IMR-90 (cell line): ENCODE measurements around the gene FBXL19. TPM values are rescaled to one million over a fixed set of nuclear protein-coding genes. Genes with fewer than 3 reads are reported as not detected.

Experiments used
- ATAC-seq: fragments of 200-7000 bp; cut with Tn5 transposase; 2 replicates; pipeline ENCODE4 v1.9.1; 2020; ENCODE audit warnings: low read depth, mild to moderate bottlenecking, moderate library complexity
- BruUV-seq: library from RNA; stranded (reverse); fragments of 400-500 nt; replicated peaks from 2 replicates; lab custom pipeline; 2021; lab: Mats Ljungman, UMichigan
- CTCF ChIA-PET: fragments of 300-600 bp; formaldehyde crosslinking; extraction: SDS; loops from one replicate; lab custom pipeline; 2021; ENCODE audit warnings: antibody characterized with exemption; lab: Yijun Ruan, JAX
- POLR2A ChIA-PET: fragments of 300-600 bp; sonication (Branson Sonifier 250); formaldehyde crosslinking; loops from one replicate; lab custom pipeline; 2022; ENCODE audit warnings: antibody characterized with exemption; ENCODE audit not compliant: unreplicated experiment; lab: Charles Lee
- DNase-seq: peaks from one replicate; pipeline ENCODE4 v3.0.0; 2013
- H2AFZ ChIP-seq: replicated peaks from 2 replicates; pipeline ENCODE3; 2013; ENCODE audit warnings: low read length, mild to moderate bottlenecking; ENCODE audit not compliant: poor library complexity
- H2AK5ac ChIP-seq: 2 replicates; pipeline ENCODE4 v1.6.1; 2013; ENCODE audit warnings: low read depth, low read length, inconsistent platforms
- H2AK9ac ChIP-seq: replicated peaks from 2 replicates; pipeline ENCODE3; 2013; ENCODE audit warnings: mild to moderate bottlenecking, low read depth, low read length, moderate library complexity; ENCODE audit not compliant: poor library complexity
- H2BK120ac ChIP-seq: 2 replicates; pipeline ENCODE4 v1.6.1; 2013; ENCODE audit warnings: low read depth, low read length, inconsistent platforms
- H2BK15ac ChIP-seq: 3 replicates; pipeline ENCODE4 v1.6.1; 2013; ENCODE audit warnings: low read depth, low read length, inconsistent platforms
- H2BK20ac ChIP-seq: 2 replicates; pipeline ENCODE4 v1.6.1; 2013; ENCODE audit warnings: low read depth, mild to moderate bottlenecking, inconsistent platforms, low read length, moderate library complexity
- H2BK5ac ChIP-seq: 2 replicates; pipeline ENCODE4 v1.6.1; 2013; ENCODE audit warnings: mild to moderate bottlenecking, low read depth, low read length, inconsistent platforms; ENCODE audit not compliant: poor library complexity, severe bottlenecking
- H3K14ac ChIP-seq: replicated peaks from 2 replicates; pipeline ENCODE4 v1.6.1; 2013; ENCODE audit warnings: low read depth, low read length, inconsistent platforms
- H3K18ac ChIP-seq: 2 replicates; pipeline ENCODE4 v1.6.1; 2013; ENCODE audit warnings: low read depth, low read length, control low read depth
- H3K23ac ChIP-seq: 2 replicates; pipeline ENCODE4 v1.6.1; 2013; ENCODE audit warnings: low read depth, low read length, inconsistent platforms
- H3K27ac ChIP-seq: 2 replicates; pipeline ENCODE4 v1.5.1; 2013; ENCODE audit warnings: mild to moderate bottlenecking, control low read depth, low read length; ENCODE audit not compliant: insufficient read depth
- H3K27me3 ChIP-seq: 2 replicates; pipeline ENCODE4 v1.6.1; 2013; ENCODE audit warnings: low read length; ENCODE audit not compliant: control insufficient read depth, insufficient read depth
- H3K36me3 ChIP-seq: 2 replicates; pipeline ENCODE4 v1.6.1; 2013; ENCODE audit warnings: low read length, mixed read lengths; ENCODE audit not compliant: control insufficient read depth, insufficient read depth
- H3K4ac ChIP-seq: 2 replicates; pipeline ENCODE4 v1.6.1; 2013; ENCODE audit warnings: low read depth, low read length, inconsistent platforms
- H3K4me1 ChIP-seq: 2 replicates; pipeline ENCODE4 v1.6.1; 2013; ENCODE audit warnings: low read length, mixed read lengths; ENCODE audit not compliant: control insufficient read depth, insufficient read depth
- H3K4me2 ChIP-seq: 2 replicates; pipeline ENCODE4 v1.6.1; 2013; ENCODE audit warnings: low read depth, mild to moderate bottlenecking, control low read depth, low read length, moderate library complexity
- H3K4me3 ChIP-seq: 2 replicates; pipeline ENCODE4 v1.5.1; 2013; ENCODE audit warnings: low read depth, mild to moderate bottlenecking, control low read depth, low read length, moderate library complexity; ENCODE audit not compliant: insufficient read depth
- H3K56ac ChIP-seq: 2 replicates; pipeline ENCODE4 v1.6.1; 2013; ENCODE audit warnings: low read length, inconsistent platforms; ENCODE audit not compliant: insufficient read depth; ENCODE audit errors: extremely low read depth
- H3K79me1 ChIP-seq, 2 experiments: 2 replicates each; pipeline ENCODE4 v1.6.1; 2013; ENCODE audit warnings: low read length in 2 of 2, inconsistent platforms in 1 of 2, low read depth in 1 of 2
- H3K9ac ChIP-seq: 2 replicates; pipeline ENCODE4 v1.6.1; 2013; ENCODE audit warnings: low read depth, low read length, control low read depth
- H3K9me1 ChIP-seq: 2 replicates; pipeline ENCODE4 v1.6.1; 2013; ENCODE audit warnings: low read length, inconsistent platforms; ENCODE audit not compliant: insufficient read depth
- H3K9me3 ChIP-seq: 2 replicates; pipeline ENCODE4 v1.6.1; 2013; ENCODE audit warnings: low read length; ENCODE audit not compliant: control insufficient read depth, insufficient read depth
- H4K20me1 ChIP-seq: 2 replicates; pipeline ENCODE4 v1.6.1; 2013; ENCODE audit warnings: low read length, inconsistent platforms; ENCODE audit not compliant: insufficient read depth
- H4K5ac ChIP-seq: 2 replicates; pipeline ENCODE4 v1.6.1; 2013; ENCODE audit warnings: mild to moderate bottlenecking, low read depth, low read length, control low read depth
- H4K8ac ChIP-seq, 2 experiments: 2 replicates each; pipeline ENCODE4 v1.6.1; 2013; ENCODE audit warnings: low read depth in 2 of 2, low read length in 2 of 2, control low read depth in 1 of 2, inconsistent platforms in 1 of 2
- H4K91ac ChIP-seq: 2 replicates; pipeline ENCODE4 v1.6.1; 2013; ENCODE audit warnings: low read depth, low read length, inconsistent platforms; ENCODE audit not compliant: insufficient read depth
- BHLHE40 ChIP-seq: fragments of 150-350 bp; IDR thresholded peaks from 2 replicates; pipeline ENCODE4 v1.6.1; 2016; ENCODE audit warnings: mild to moderate bottlenecking, low read depth, low read length
- CEBPB ChIP-seq: IDR thresholded peaks from 2 replicates; pipeline ENCODE4 v1.6.1; 2012; ENCODE audit warnings: low read depth, low read length, improper control_type of control experiment
- CHD1 ChIP-seq: IDR thresholded peaks from 2 replicates; pipeline ENCODE4 v1.6.1; 2012; ENCODE audit warnings: low read depth, low read length, improper control_type of control experiment
- CTCF ChIP-seq: conservative IDR thresholded peaks from 2 replicates; pipeline ENCODE4 v1.5.1; 2012; ENCODE audit warnings: mild to moderate bottlenecking, low read depth, low read length, improper control_type of control experiment
- ELK1 ChIP-seq: fragments of 150-350 bp; IDR thresholded peaks from 2 replicates; pipeline ENCODE4 v1.6.1; 2016; ENCODE audit warnings: low read depth, mild to moderate bottlenecking, low read length, moderate library complexity, borderline replicate concordance
- MAFK ChIP-seq: IDR thresholded peaks from 2 replicates; pipeline ENCODE4 v1.6.1; 2012; ENCODE audit warnings: low read depth, low read length, improper control_type of control experiment
- MAZ ChIP-seq: IDR thresholded peaks from 2 replicates; pipeline ENCODE4 v1.6.1; 2012; ENCODE audit warnings: low read depth, mild to moderate bottlenecking, low read length, improper control_type of control experiment, moderate library complexity, borderline replicate concordance
- NFE2L2 ChIP-seq: fragments of 150-350 bp; IDR thresholded peaks from 2 replicates; pipeline ENCODE4 v1.6.1; 2016; ENCODE audit warnings: low read depth, mild to moderate bottlenecking, low read length
- RAD21 ChIP-seq: IDR thresholded peaks from 2 replicates; pipeline ENCODE4 v1.6.1; 2012; ENCODE audit warnings: low read length, improper control_type of control experiment
- RCOR1 ChIP-seq: IDR thresholded peaks from 2 replicates; pipeline ENCODE4 v1.6.1; 2012; ENCODE audit warnings: mild to moderate bottlenecking, low read length, improper control_type of control experiment; ENCODE audit not compliant: insufficient replicate concordance
- RFX5 ChIP-seq: IDR thresholded peaks from 2 replicates; pipeline ENCODE4 v1.8.0; 2012; ENCODE audit warnings: low read depth, mild to moderate bottlenecking, low read length, moderate library complexity
- SMC3 ChIP-seq: fragments of 150-350 bp; IDR thresholded peaks from 2 replicates; pipeline ENCODE4 v1.6.1; 2016; ENCODE audit warnings: low read depth, mild to moderate bottlenecking, antibody characterized with exemption, low read length, moderate library complexity
- USF2 ChIP-seq: fragments of 150-350 bp; IDR thresholded peaks from 2 replicates; pipeline ENCODE4 v1.6.1; 2017; ENCODE audit warnings: mild to moderate bottlenecking, antibody characterized with exemption, low read length, low read depth
- WGBS, 2 experiments: methylation state at CpG; one replicate each; pipeline versions ENCODE4 v1.1.5 to v1.1.7; 2013; ENCODE audit warnings: missing lambda C conversion rate in 2 of 2; ENCODE audit not compliant: insufficient read length in 1 of 2; ENCODE audit errors: extremely low coverage in 2 of 2; 5-methylcytosine and 5-hydroxymethylcytosine counted together
- dilution Hi-C: fragments of 300-500 bp; cut with HindIII; formaldehyde crosslinking; loops from one replicate; pipeline ENCODE4 v1.14.3; 2018; ENCODE audit warnings: low sequenced_read_pairs; ENCODE audit not compliant: unreplicated experiment
- in situ Hi-C: fragments of 300-500 bp; cut with MboI; formaldehyde crosslinking; loops from 3 replicates; pipeline ENCODE4 v1.14.3; 2019; ENCODE audit warnings: low sequenced_read_pairs, inconsistent platforms, mixed read lengths
- intact Hi-C: fragments of 100-400 bp; cut with micrococcal nuclease; formaldehyde crosslinking; loops from 2 replicates; pipeline ENCODE4 v1.10.0; 2022
- polyA plus RNA-seq, 3 experiments: library from polyadenylated mRNA; depleted of rRNA; stranded (reverse); fragments of >200 nt; gene quantifications; 2 replicates each; pipeline ENCODE4 v1.2.3, GENCODE V29; 2012; ENCODE audit warnings: low replicate concordance in 1 of 3
- total RNA-seq: library from RNA; depleted of rRNA; stranded (reverse); fragments of >200 nt; gene quantifications from 2 replicates; pipeline ENCODE4 v1.2.3, GENCODE V29; 2012

Gene FBXL19
- total and polyA plus RNA-seq, 2 of the 4 experiments (the other 2 are of a cell fraction), result 5.0 to 13.8 TPM

GRCh38 chr16:30921748-30922419 lies 1.5 kb upstream of the FBXL19 start:
- peak; percentile 88 for DNase-seq
- Histone ChIP-seq H2AFZ (peak overlapping the region; percentile 99), H3K4me2 (peak overlapping the region; percentile 73), H3K27me3 (no peaks in the 10 kb centered on the region), H3K23ac (peak overlapping the region; percentile 64; the same call in 1 of the 2 replicates), H2BK120ac (peak overlapping the region; percentile 5; the same call in 1 of the 2 replicates), H3K4me1 (peaks cover 2% of the 10 kb centered on the region; the same call in 1 of the 2 replicates), H3K56ac (peak overlapping the region; percentile 37; the same call in 1 of the 2 replicates), H3K9me1 (no peaks in the 10 kb centered on the region), H2BK5ac (peak overlapping the region; percentile 52), H3K27ac (peak overlapping the region; percentile 63), H2BK15ac (peak overlapping the region; percentile 17; the same call in 1 of the 3 replicates), H3K4ac (peak overlapping the region; percentile 69), H4K5ac (peak overlapping the region; percentile 35), H3K79me1 (peaks cover 4 to 31% of the 10 kb centered on the region in 2 experiments; a peak in 2 of 4 replicates), H2BK20ac (no peak overlapping the region), H4K8ac (peak overlapping the region; percentile 70 to 94), H3K9me3 (no peaks in the 10 kb centered on the region), H3K9ac (peak overlapping the region; percentile 58), H3K18ac (no peak overlapping the region; the same call in 1 of the 2 replicates), H3K36me3 (peaks cover 4% of the 10 kb centered on the region; the same call in 1 of the 2 replicates), H2AK9ac (peak overlapping the region; percentile 98), H3K14ac (peak overlapping the region; percentile 41), H4K20me1 (peaks cover 4% of the 10 kb centered on the region; the same call in 1 of the 2 replicates), H2AK5ac (peak overlapping the region; percentile 30; the same call in 1 of the 2 replicates), H3K4me3 (peak overlapping the region; percentile 48), H4K91ac (peak overlapping the region; percentile 73)
- no TSS peak for BruUV-seq
- WGBS, 2 experiments, result 1% methylated on average over 14 of the region's 37 CpGs; no CpG with 5 or more reads in 1 of the 2 experiments
- intact Hi-C loops, result loop anchor here (1.0 to 5.0 kb wide), 5 partner anchors 78 to 225 kb away; partner anchors contain the start of genes CFAP119, PHKG2, RNF40 and SRCAP
- peak; percentile 22 for ATAC-seq
- in situ Hi-C loops, result no loop called here
- ChIA-PET POLR2A (interaction anchor here (0.7 kb wide), 1 partner anchor 14 kb away, joined by 3 read pairs; no protein-coding TSS in a partner anchor), CTCF (interaction anchor here (0.7 kb wide), 1 partner anchor 944 kb away, joined by 3 read pairs; no protein-coding TSS in a partner anchor)
- dilution Hi-C loops, result no loop called here
- TF ChIP-seq MAZ, result peak; percentile 88; the same call in 1 of the 2 replicates
- TF ChIP-seq MAFK, result no peak
- TF ChIP-seq CTCF, result peak; percentile 89
- TF ChIP-seq NFE2L2, result no peak
- TF ChIP-seq SMC3, result peak; percentile 87
- no peak for TF ChIP-seq RFX5
- TF ChIP-seq ELK1, result no peak
- no peak for TF ChIP-seq CHD1
- peak; percentile 36 for TF ChIP-seq RCOR1
- peak; percentile 84 for TF ChIP-seq RAD21
- no peak for TF ChIP-seq BHLHE40
- TF ChIP-seq USF2, result no peak
- TF ChIP-seq CEBPB, result no peak
